Esophagus muscularis mucosa (tissue), 3 donors: ENCODE data around the gene MYO9B.

Source experiments
- CTCF ChIP-seq, 3 experiments: fragments of 200-600 bp in 2 of 3; fragments of 450-650 bp in 1 of 3; sonication (generic) in 2 of 3; IDR thresholded peaks; one replicate each; pipeline ENCODE4 v1.5.1; 2017 to 2019; ENCODE audit warnings: antibody characterized with exemption in 3 of 3, mild to moderate bottlenecking in 2 of 3, moderate library complexity in 1 of 3
- POLR2A ChIP-seq: fragments of 450-650 bp; IDR thresholded peaks from one replicate; pipeline ENCODE4 v1.6.1; 2017; ENCODE audit warnings: antibody characterized with exemption, moderate library complexity, mild to moderate bottlenecking, low read depth

- TF ChIP-seq POLR2A, result no peak
- no peak for TF ChIP-seq CTCF (IDR thresholded peaks at IDR 0.05)
Observed at GRCh38 chr19:17098326-17098725, 22.7 kb downstream of the MYO9B start.
